HG03439 (cell line): ENCODE measurements around the gene TUBA4B.
"Not testable (repeated sequence)": the region's sequence is repeated elsewhere in the genome, so short reads cannot be mapped to it uniquely, and the experiment has no call there.

Source experiments
- ATAC-seq: cut with Tn5 transposase; IDR thresholded peaks from one replicate; pipeline ENCODE4 v1.9.1; 2021; ENCODE audit warnings: mild to moderate bottlenecking, moderate library complexity; ENCODE audit not compliant: unreplicated experiment

Gene TUBA4B

GRCh38 chr2:219247678-219248642, 5.1 kb upstream of the TUBA4B start:
- ATAC-seq = no peak

- ATAC-seq = no peak
Measured at GRCh38 chr2:219248845-219249202, 4.2 kb upstream of the TUBA4B start.

GRCh38 chr2:219249203-219249980, 3.7 kb upstream of the TUBA4B start:
- ATAC-seq = no peak

- ATAC-seq = no peak
Measured at GRCh38 chr2:219250049-219250781, 2.8 kb upstream of the TUBA4B start.

- ATAC-seq = no peak
Measured at GRCh38 chr2:219251656-219252055, 1.4 kb upstream of the TUBA4B start.

GRCh38 chr2:219252084-219252483, 959 bp upstream of the TUBA4B start:
- ATAC-seq = no peak

GRCh38 chr2:219252570-219252899, 508 bp upstream of the TUBA4B start:
- no peak for ATAC-seq

GRCh38 chr2:219253753-219254589, 928 bp downstream of the TUBA4B start, which contains the start of gene TUBA4A:
TUBA4A (minus strand) TSS chr2:219253918; CDS start chr2:219253858, 60 bp downstream.
- ATAC-seq = peak; percentile 56

- ATAC-seq = peak; percentile 25
Measured at GRCh38 chr2:219254590-219255201, 1.7 kb downstream of the TUBA4B start.

GRCh38 chr2:219258942-219259341, 5.9 kb downstream of the TUBA4B start:
- not testable (repeated sequence) for ATAC-seq

GRCh38 chr2:219261024-219261855, 8.2 kb downstream of the TUBA4B start:
- ATAC-seq = no peak

- no peak for ATAC-seq
Measured at GRCh38 chr2:219266232-219266631, 13.2 kb downstream of the TUBA4B start.

- ATAC-seq = no peak
Measured at GRCh38 chr2:219266886-219267285, 13.8 kb downstream of the TUBA4B start.

GRCh38 chr2:219268294-219268693, 15.3 kb downstream of the TUBA4B start:
- ATAC-seq = no peak

- ATAC-seq = no peak
Measured at GRCh38 chr2:219269362-219270054, 16.5 kb downstream of the TUBA4B start.

- no peak for ATAC-seq
Measured at GRCh38 chr2:219270055-219270372, 17.0 kb downstream of the TUBA4B start.

GRCh38 chr2:219271021-219271420, 18.0 kb downstream of the TUBA4B start:
- no peak for ATAC-seq

GRCh38 chr2:219272356-219272755, 19.3 kb downstream of the TUBA4B start:
- no peak for ATAC-seq

GRCh38 chr2:219272995-219273394, 20.0 kb downstream of the TUBA4B start:
- ATAC-seq = no peak
